Activated CD4-positive, alpha-beta memory T cell treated with anti-CD3 and anti-CD28 coated beads, Interleukin-2, amount 10 ng/mL, durations not matched to agents 7 days and 5 days (primary cell): ENCODE results near the gene TIGIT. TPM values are rescaled to one million over a fixed set of nuclear protein-coding genes. Genes with fewer than 3 reads are reported as not detected.

Experiments
- CTCF ChIA-PET: fragments of 350-600 bp; sonication (Branson Sonifier 250); formaldehyde crosslinking; loops from one replicate; lab custom pipeline; 2021; ENCODE audit warnings: antibody characterized with exemption, inconsistent platforms; lab: Charles Lee
- POLR2A ChIA-PET: fragments of 350-600 bp; sonication (Branson Sonifier 250); formaldehyde crosslinking; loops from one replicate; lab custom pipeline; 2021; ENCODE audit warnings: antibody characterized with exemption; lab: Charles Lee
- DNase-seq: peaks from one replicate; pipeline ENCODE4 v3.0.0-alpha.2; 2020
- H3K27ac Mint-ChIP-seq: one replicate; pipeline ENCODE4 v1.8.0; 2021; ENCODE audit warnings: mild to moderate bottlenecking, mixed read lengths
- H3K27me3 Mint-ChIP-seq: one replicate; pipeline ENCODE4 v1.8.0; 2021; ENCODE audit warnings: mixed read lengths
- H3K36me3 Mint-ChIP-seq: one replicate; pipeline ENCODE4 v1.8.0; 2021; ENCODE audit warnings: low read depth, mixed read lengths
- H3K4me1 Mint-ChIP-seq: one replicate; pipeline ENCODE4 v1.8.0; 2021; ENCODE audit warnings: mixed read lengths
- H3K4me3 Mint-ChIP-seq: one replicate; pipeline ENCODE4 v1.8.0; 2021; ENCODE audit warnings: mild to moderate bottlenecking, mixed read lengths
- H3K9me3 Mint-ChIP-seq: one replicate; pipeline ENCODE4 v1.8.0; 2021; ENCODE audit warnings: mixed read lengths
- total RNA-seq, 2 experiments: library from RNA; stranded (reverse); gene quantifications; one replicate each; pipeline ENCODE4 v1.2.3, GENCODE V29; 2021

TIGIT gene
- total RNA-seq, 2 experiments from 2014 or later: 29.8 to 30.4 TPM

DNA sequence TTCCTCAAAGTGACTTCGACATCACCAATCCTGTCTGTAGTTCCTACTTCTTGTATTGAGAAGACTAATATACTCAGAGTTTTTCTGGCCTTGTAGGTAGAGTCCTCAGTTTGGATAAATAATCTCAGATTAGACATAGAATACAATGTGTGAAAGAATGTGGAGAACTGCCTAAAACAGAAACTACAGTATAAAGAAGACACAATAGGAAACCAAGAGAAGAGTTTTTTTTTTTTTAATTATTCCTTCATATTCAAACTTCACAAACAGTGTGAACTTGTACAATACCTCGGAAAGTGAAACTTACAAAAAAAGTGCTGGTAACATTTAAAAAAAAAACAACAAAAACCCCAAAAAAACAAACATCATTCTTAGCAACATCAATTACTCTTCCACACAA is 20.5 kb downstream of the TIGIT start:
- ChIA-PET CTCF (interaction anchor here (4.3 kb wide), 1 partner anchor 23 kb away, joined by 19 read pairs; no protein-coding TSS in a partner anchor), POLR2A (interaction anchor here (1.1 to 1.3 kb wide), 3 partner anchors 8 to 23 kb away, joined by 3 to 6 read pairs (median 4); no protein-coding TSS in a partner anchor)
- Mint-ChIP-seq H3K4me1 (peaks cover 53% of the 10 kb centered on the region), H3K36me3 (peaks cover 11% of the 10 kb centered on the region), H3K9me3 (no peaks in the 10 kb centered on the region), H3K27ac (no peak overlapping the region), H3K4me3 (no peak overlapping the region), H3K27me3 (no peaks in the 10 kb centered on the region)
- DNase-seq: no peak

DNA sequence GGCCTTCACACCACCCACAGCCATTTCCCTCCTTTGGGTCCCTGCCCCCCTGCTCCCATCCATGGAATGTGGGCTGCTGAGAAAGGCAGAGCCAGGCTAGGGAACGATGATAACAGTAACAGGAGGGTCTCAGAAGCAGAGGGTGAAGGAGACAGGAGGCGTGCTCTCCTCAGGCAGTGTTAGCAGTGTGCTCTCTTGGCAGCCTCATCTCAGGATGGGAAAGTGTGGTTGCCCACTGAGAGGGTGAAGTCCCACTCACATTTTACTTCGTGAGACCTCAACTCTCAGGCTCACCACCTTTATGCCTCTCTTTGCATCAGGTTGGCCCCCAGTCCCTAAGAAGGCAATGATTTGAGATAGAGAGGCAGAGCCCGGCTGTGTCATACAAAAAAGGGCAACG is 24.5 kb downstream of the TIGIT start:
- H3K27me3 Mint-ChIP-seq: no peaks in the 10 kb centered on the region
- ChIA-PET POLR2A (no interaction called here), CTCF (no interaction called here)
- H3K9me3 Mint-ChIP-seq: no peaks in the 10 kb centered on the region
- H3K27ac Mint-ChIP-seq: no peak overlapping the region
- no peak for DNase-seq
- H3K4me1 Mint-ChIP-seq: peaks cover 49% of the 10 kb centered on the region
- no peak overlapping the region for H3K4me3 Mint-ChIP-seq
- no peaks in the 10 kb centered on the region for H3K36me3 Mint-ChIP-seq

DNA sequence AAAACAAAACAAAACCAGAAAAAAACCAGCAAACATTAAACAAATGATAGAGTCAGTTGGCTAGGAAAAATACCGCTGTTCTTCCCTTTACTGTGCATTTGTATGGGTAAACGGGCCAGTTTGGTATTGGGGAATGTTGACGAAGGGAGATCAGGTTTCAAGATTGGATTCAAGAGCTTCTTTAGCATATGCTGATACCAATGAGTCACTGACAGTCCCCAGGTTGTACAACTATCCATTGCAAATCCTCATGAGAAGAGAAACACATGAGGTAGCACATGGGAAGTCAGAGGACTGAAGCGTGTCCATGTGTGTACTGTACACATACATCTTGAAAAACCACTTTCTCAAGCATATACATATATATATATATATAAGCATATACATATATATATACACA is 25.6 kb downstream of the TIGIT start:
- ChIA-PET POLR2A (no interaction called here), CTCF (interaction anchor here (1.5 kb wide), 1 partner anchor 12 kb away, joined by 3 read pairs; no protein-coding TSS in a partner anchor)
- Mint-ChIP-seq H3K27me3 (no peaks in the 10 kb centered on the region), H3K36me3 (no peaks in the 10 kb centered on the region), H3K9me3 (no peaks in the 10 kb centered on the region), H3K4me1 (peaks cover 49% of the 10 kb centered on the region), H3K27ac (no peak overlapping the region), H3K4me3 (no peak overlapping the region)
- DNase-seq: no peak

DNA sequence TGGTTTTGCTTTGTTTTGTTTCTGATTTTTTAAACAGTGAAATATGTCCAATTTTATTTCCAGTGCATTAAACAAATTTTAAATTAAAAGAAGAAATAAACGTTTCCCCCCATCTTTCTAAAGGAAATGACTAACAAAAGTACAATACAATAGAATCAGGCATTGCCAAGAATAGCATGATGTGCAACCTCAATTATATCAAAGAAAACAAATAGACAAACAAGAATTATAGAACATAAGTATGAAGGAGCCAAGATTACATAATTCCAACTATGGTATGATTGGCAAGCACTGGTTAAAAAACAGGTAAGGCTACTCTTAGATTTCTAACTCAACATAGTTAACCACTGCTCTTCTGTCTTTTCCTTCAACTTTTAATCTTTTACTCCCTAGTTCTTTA is 26.4 kb downstream of the TIGIT start:
- Mint-ChIP-seq H3K27ac (no peak overlapping the region), H3K9me3 (no peaks in the 10 kb centered on the region), H3K4me1 (peaks cover 49% of the 10 kb centered on the region), H3K4me3 (no peak overlapping the region), H3K36me3 (no peaks in the 10 kb centered on the region), H3K27me3 (no peaks in the 10 kb centered on the region)
- no peak for DNase-seq
- POLR2A ChIA-PET: no interaction called here
- CTCF ChIA-PET: interaction anchor here (1.0 to 1.5 kb wide), 2 partner anchors 13 to 107 kb away, joined by 3 read pairs; no protein-coding TSS in a partner anchor

DNA sequence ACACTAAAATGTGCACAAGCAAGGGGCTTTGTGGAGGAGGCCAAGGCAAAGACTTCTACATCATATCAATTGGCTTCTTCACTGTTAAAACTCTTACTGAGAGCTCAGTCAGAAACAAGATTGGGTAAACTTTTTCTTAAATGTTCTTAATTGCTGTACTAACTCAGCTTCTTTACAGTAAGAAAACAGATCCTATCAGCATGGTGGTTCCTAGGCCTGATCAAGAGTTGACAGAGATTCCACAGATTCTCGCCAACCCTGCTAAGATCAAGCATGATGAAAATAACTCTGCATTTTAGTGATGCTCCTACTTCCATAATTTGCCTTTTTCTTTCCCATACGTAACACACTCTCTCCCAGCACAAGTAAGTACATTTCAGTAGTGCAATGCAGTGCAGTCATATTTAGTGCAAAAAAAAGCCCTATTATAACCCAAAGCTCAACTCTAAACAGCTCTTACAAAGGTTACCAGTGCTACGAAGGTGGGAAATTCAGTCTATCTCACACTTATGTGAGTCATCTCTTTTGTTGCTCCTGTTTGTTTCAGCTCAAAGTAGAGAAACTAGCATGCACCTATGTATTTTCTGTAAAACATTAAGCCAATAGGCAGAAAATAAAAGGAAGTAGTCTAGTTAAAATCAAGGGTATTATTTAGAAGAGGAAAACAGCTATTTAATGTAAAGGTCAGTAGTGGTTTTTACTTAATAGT is 29.9 kb downstream of the TIGIT start:
- peaks cover 52% of the 10 kb centered on the region for H3K4me1 Mint-ChIP-seq
- H3K27ac Mint-ChIP-seq: peak overlapping the region; percentile 64
- H3K9me3 Mint-ChIP-seq: no peaks in the 10 kb centered on the region
- H3K36me3 Mint-ChIP-seq: no peaks in the 10 kb centered on the region
- H3K27me3 Mint-ChIP-seq: no peaks in the 10 kb centered on the region
- CTCF ChIA-PET: interaction anchor here (0.8 to 2.2 kb wide), 7 partner anchors 11 to 60 kb away, joined by 3 to 7 read pairs (median 4); partner anchors contain the start of gene TIGIT
- H3K4me3 Mint-ChIP-seq: no peak overlapping the region
- no peak for DNase-seq
- POLR2A ChIA-PET: interaction anchor here (1.0 to 2.5 kb wide), 10 partner anchors 9 to 109 kb away, joined by 3 to 9 read pairs (median 4); no protein-coding TSS in a partner anchor

DNA sequence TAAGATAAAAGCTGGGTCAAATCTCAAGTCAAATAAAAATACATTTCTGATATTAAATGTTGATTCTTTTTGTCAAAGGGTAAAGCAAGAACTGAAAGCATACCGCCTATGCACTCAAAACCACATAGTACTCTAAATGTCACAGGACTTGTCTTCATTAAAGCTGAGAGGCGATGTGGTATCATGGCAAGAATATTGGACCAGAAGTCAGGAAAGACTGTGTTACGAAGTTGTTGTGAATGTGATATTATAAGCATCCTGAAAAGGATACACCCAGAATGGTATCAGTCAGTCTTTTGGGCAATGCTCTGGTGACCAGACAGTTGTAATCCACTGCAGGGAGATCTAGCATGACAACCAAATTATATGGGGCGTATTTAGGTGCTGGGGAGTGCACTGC is 33.8 kb downstream of the TIGIT start:
- H3K27me3 Mint-ChIP-seq: no peaks in the 10 kb centered on the region
- no peak for DNase-seq
- ChIA-PET CTCF (interaction anchor here (1.3 to 2.0 kb wide), 2 partner anchors 37 to 113 kb away, joined by 3 to 10 read pairs; no protein-coding TSS in a partner anchor), POLR2A (interaction anchor here (1.0 to 1.7 kb wide), 5 partner anchors 14 to 114 kb away, joined by 3 to 7 read pairs (median 3); no protein-coding TSS in a partner anchor)
- H3K9me3 Mint-ChIP-seq: peaks cover 8% of the 10 kb centered on the region
- peaks cover 71% of the 10 kb centered on the region for H3K4me1 Mint-ChIP-seq
- H3K4me3 Mint-ChIP-seq: no peak overlapping the region
- peak overlapping the region; percentile 50 for H3K27ac Mint-ChIP-seq
- peaks cover 4% of the 10 kb centered on the region for H3K36me3 Mint-ChIP-seq

DNA sequence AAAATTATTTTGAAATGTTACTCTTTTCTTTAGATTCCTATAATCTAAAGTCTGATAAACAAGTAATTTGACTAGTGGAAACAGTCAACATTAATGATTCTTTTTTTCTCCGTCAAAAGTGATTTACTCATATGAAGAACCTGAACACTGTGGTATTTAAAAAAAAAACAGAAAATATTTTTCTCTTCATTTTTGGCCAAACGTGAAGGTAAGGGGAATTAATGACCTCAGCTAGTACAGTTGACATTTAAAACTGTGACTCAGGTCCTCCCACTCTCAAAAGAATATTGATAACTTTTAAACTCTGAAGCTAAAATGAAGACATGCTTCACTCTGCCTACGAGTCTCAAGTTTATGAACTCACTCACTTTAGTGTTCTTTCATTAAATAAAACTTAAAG is 34.5 kb downstream of the TIGIT start:
- Mint-ChIP-seq H3K27me3 (no peaks in the 10 kb centered on the region), H3K27ac (peak overlapping the region; percentile 61), H3K36me3 (peaks cover 4% of the 10 kb centered on the region), H3K4me3 (no peak overlapping the region), H3K9me3 (peaks cover 8% of the 10 kb centered on the region), H3K4me1 (peaks cover 73% of the 10 kb centered on the region)
- POLR2A ChIA-PET: interaction anchor here (0.9 to 1.7 kb wide), 6 partner anchors 15 to 115 kb away, joined by 3 to 7 read pairs (median 3); no protein-coding TSS in a partner anchor
- no peak for DNase-seq
- CTCF ChIA-PET: interaction anchor here (1.3 to 2.0 kb wide), 2 partner anchors 38 to 114 kb away, joined by 3 to 10 read pairs; no protein-coding TSS in a partner anchor

DNA sequence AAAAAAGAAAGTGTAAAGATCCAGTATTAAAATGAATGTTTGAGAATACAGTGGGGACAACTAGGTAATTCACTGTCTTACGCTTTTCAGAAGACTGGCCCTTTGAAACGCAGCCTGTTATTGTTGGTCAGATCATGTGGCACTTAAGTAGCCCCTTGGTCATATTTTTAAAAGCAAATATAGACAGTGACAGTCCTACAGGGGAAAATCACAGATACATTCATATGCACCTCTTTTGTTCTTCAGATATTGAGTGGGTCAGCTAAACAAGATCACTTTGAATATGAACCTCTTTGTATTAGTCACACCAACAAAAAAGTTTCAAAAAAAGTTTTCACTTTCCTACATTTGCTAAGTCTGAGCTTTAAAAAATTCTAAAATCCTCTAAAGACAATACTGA is 36.0 kb downstream of the TIGIT start:
- peaks cover 8% of the 10 kb centered on the region for H3K9me3 Mint-ChIP-seq
- H3K27ac Mint-ChIP-seq: no peak overlapping the region
- H3K27me3 Mint-ChIP-seq: no peaks in the 10 kb centered on the region
- ChIA-PET CTCF (no interaction called here), POLR2A (interaction anchor here (1.9 kb wide), 1 partner anchor 116 kb away, joined by 6 read pairs; no protein-coding TSS in a partner anchor)
- peaks cover 4% of the 10 kb centered on the region for H3K36me3 Mint-ChIP-seq
- H3K4me3 Mint-ChIP-seq: no peak overlapping the region
- no peak for DNase-seq
- peaks cover 72% of the 10 kb centered on the region for H3K4me1 Mint-ChIP-seq

DNA sequence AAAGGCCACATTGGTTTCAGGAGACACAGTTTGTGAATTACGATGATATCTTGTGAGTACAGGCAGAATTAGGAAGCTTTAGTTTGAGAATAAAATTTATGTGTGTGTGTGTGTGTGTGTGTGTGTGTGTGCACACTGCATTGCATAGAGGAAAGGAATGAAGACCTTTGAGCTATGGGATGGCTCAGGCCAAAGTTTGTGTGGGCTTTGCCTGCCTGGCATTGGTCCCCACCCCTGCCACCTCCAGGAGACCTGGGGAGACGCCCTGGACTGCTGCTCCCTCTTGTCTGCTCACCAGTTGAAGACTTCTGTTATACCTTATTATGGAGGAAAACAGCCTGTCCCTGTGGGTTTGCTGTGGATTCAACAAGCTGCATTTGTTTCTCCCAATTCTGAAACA is 37.2 kb downstream of the TIGIT start:
- POLR2A ChIA-PET: interaction anchor here (1.9 kb wide), 1 partner anchor 117 kb away, joined by 6 read pairs; no protein-coding TSS in a partner anchor
- Mint-ChIP-seq H3K9me3 (peaks cover 8% of the 10 kb centered on the region), H3K27me3 (no peaks in the 10 kb centered on the region), H3K4me3 (no peak overlapping the region), H3K27ac (peak overlapping the region; percentile 36), H3K36me3 (peaks cover 4% of the 10 kb centered on the region), H3K4me1 (peaks cover 73% of the 10 kb centered on the region)
- CTCF ChIA-PET: no interaction called here
- DNase-seq: no peak

DNA sequence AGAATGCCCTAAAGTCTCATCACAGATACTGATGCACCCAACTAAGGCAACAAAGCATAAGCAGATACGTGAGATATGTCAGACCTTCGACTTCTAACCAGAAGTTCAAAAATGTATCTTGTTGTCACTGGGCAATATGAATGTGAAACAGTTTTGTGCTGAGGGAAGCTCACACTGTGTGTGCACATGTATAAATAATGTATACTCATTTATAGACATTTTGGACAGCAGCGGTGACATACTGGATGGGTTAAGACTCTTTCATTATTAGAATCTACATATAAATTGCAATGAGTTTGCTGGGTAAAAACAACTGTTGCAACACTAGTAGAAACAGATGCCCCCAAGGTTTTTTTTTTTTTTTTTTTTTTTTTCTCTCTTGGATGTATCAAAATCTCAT is 37.9 kb downstream of the TIGIT start:
- ChIA-PET POLR2A (interaction anchor here (1.9 kb wide), 1 partner anchor 118 kb away, joined by 6 read pairs; no protein-coding TSS in a partner anchor), CTCF (no interaction called here)
- H3K27me3 Mint-ChIP-seq: no peaks in the 10 kb centered on the region
- peaks cover 75% of the 10 kb centered on the region for H3K4me1 Mint-ChIP-seq
- peaks cover 5% of the 10 kb centered on the region for H3K36me3 Mint-ChIP-seq
- H3K27ac Mint-ChIP-seq: peak overlapping the region; percentile 74
- no peak overlapping the region for H3K4me3 Mint-ChIP-seq
- DNase-seq: no peak
- H3K9me3 Mint-ChIP-seq: peaks cover 8% of the 10 kb centered on the region

DNA sequence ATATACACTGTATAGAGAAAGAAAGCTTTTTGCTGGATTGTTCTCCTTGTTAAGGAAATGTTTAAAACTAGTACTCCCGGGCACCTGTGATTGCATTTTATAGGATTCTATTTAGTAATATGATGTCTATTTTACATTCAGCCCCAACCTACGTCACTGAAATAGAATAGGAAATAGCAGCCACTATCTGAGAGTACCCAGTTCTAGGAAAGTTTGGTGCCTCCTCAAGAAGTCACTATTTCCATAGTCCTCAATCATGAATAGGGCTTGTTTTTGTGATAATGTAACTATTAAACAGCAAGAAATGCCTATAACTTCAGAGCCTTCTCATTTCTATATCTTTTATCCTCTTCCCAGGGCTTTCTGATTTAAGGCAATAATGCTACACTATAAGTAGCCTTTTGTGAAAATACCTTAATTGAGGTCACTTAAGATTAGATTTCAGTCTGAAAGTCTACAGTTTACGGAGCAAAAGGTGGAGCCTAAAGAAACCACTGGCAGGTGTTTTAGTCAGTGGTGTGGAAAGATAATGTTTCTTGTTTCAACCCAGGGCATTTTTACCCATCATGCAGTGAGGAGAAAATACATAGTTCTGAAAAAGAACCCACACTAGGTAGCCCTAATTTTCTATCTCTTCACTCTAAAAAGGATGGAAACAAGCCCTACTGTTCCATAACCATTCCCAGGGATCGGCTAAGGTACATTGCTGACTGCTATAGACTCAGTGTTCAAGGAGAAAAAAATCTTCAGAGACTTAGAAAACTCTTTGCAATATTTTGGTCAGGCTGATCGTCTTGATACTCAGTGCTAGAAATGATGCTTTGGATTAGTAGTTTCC is 38.7 kb downstream of the TIGIT start:
- peaks cover 69% of the 10 kb centered on the region for H3K4me1 Mint-ChIP-seq
- H3K27ac Mint-ChIP-seq: peak overlapping the region; percentile 74
- H3K9me3 Mint-ChIP-seq: peaks cover 8% of the 10 kb centered on the region
- DNase-seq: no peak
- H3K27me3 Mint-ChIP-seq: no peaks in the 10 kb centered on the region
- H3K4me3 Mint-ChIP-seq: no peak overlapping the region
- ChIA-PET CTCF (no interaction called here), POLR2A (interaction anchor here (0.7 to 2.2 kb wide), 2 partner anchors 9 kb away, joined by 3 to 9 read pairs; no protein-coding TSS in a partner anchor)
- peaks cover 6% of the 10 kb centered on the region for H3K36me3 Mint-ChIP-seq

DNA sequence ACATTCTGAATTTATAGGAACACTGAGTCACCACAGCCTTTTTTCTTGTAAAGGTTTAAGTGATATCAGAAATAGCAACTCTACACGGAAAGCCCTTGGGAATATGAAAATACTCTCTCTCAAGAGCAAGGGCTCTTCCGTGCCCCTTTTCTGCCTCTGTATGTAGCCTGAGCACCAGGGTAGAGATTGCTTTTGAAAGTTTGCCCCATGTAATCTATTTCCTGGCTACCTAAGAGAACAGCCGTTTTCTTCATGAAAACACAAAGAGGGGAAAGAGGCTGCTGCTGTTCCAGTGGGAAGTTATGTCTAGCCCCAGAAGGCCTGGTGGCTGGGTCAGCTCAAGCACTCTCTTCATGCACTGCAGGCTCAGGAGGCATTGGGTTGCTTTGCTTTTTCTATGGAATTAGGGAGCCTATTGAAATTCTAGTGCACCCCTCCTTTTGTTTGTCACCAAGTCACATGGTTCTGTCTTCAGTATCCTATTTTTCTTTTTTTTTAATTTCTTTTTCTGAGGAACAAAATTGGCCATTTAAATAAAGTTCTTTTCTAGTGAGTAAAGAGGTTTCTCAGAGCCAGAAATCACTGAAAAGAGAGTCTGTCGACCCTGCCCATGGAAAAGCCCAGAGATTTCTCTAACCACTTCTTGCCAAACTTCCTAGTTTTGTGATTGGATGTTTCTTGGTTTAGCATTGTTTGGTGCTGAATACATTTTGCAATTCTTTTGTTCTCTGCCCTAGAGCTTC is 39.5 kb downstream of the TIGIT start:
- H3K9me3 Mint-ChIP-seq: peaks cover 8% of the 10 kb centered on the region
- H3K4me1 Mint-ChIP-seq: peaks cover 71% of the 10 kb centered on the region
- no peak for DNase-seq
- H3K36me3 Mint-ChIP-seq: peaks cover 11% of the 10 kb centered on the region
- POLR2A ChIA-PET: interaction anchor here (0.8 to 2.2 kb wide), 5 partner anchors 10 to 112 kb away, joined by 3 to 9 read pairs (median 4); partner anchors contain the start of gene TIGIT
- no peaks in the 10 kb centered on the region for H3K27me3 Mint-ChIP-seq
- peak overlapping the region; percentile 74 for H3K27ac Mint-ChIP-seq
- H3K4me3 Mint-ChIP-seq: no peak overlapping the region
- CTCF ChIA-PET: interaction anchor here (0.6 kb wide), 1 partner anchor 420 kb away, joined by 3 read pairs; no protein-coding TSS in a partner anchor
